COR-L47 (cell line): ENCODE measurements around the gene TRO.

ENCODE experiments used
- DNase-seq: peaks from one replicate; lab custom pipeline; 2025; lab: John Stamatoyannopoulos, UW

TRO gene

GRCh38 chrX:54920610-54921426 is at the start of gene TRO:
TSS of gene TRO (plus strand) at chrX:54920824. CDS start at chrX:54922247, 1,423 bp downstream.
- DNase-seq, result peak; percentile 23

GRCh38 chrX:54885740-54886139 is 34.9 kb upstream of the TRO start:
- no peak for DNase-seq

DNA sequence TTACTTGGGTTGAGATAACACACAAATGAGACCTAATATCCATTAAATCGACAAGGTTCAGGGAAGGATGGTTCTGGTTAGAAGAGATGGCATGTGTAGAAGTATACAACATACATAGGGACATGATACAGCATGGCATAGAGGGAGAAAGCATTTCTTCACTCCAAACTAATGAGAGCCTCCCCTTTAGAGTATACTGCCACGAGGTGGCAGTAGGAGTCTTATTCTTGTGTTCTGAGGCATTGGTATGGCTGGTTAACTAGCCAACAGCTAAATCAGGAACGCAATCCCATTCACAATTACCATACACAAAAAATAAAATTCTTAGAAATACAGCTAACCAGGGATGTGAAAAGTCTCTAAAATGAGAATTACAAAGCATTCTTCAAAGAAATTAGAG is 29.1 kb upstream of the TRO start:
- DNase-seq, result no peak

DNA sequence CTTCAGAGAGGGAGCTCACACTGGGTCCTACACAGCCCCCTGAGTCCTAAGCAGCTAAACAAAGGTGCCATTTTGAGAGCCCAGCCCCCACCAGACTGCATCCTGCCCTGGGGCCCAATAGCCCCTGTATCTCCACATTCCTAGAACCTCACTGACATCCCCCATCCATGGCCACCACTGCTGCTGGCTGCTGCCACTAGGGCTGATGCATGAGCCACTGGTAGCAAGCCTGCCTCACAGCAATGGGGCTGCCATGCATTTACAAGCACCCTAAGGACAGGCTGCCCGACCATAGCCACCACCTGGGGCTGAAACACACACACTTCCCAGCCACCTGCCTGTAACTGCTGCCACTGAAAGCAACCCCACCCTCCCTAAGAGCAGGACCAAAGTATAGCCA is 26.5 kb upstream of the TRO start:
- DNase-seq, result no peak

- no peak for DNase-seq
These were observed 10.7 kb upstream of the TRO start for GRCh38 chrX:54909941-54910340.

DNA sequence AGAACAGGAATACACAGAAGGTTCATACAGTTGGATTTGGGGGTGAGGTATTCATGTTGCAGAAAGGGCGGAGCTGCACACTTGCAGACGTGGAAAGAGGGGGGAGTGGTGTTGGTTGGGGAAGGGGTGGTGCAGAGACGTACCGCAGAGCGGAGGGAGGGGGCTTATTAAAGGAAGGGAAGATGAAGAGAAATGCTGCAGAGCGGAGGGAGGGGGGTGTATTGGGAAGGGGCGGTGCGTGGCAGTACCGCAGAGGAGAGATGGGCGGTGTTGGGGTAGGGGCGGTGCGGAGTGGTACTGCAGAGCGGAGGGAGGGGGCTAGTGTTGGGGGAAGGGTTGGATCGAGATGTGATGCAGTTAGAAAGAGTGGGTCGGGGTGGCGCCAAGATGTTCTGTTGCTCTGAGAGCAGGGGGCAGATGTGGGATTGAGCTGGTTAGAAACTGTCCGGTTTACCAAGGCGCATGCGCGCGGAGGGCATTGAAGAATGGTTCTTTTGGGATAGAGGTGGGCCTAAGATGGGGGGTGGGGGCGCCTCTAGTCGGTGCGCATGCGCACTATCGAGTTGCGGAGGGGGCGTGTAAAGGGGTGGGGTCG is 900 bp downstream of the TRO start:
- DNase-seq, result peak; percentile 63

GRCh38 chrX:54922547-54922946 is 1.9 kb downstream of the TRO start:
- no peak for DNase-seq

GRCh38 chrX:54923376-54923775 is 2.8 kb downstream of the TRO start:
- no peak for DNase-seq

DNA sequence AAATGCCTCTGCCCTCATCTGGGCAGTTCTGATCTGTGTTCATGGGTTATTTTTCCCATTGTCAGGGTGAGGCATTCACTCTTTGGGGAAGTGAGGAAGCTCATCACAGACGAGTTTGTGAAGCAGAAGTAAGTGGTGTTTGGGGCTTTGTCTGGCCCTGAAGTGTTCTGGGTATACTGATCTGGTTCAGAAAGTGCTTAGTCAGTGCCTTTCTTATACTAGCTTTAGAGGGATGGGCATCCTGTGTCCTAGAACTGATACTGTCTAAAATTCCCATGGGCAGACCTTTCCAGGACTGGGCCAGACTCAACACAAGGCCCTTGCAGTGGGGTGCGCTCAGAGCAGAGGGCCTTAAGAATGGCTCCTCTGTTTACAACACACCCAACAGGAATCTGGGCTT is 6.4 kb downstream of the TRO start:
- DNase-seq, result no peak

DNA sequence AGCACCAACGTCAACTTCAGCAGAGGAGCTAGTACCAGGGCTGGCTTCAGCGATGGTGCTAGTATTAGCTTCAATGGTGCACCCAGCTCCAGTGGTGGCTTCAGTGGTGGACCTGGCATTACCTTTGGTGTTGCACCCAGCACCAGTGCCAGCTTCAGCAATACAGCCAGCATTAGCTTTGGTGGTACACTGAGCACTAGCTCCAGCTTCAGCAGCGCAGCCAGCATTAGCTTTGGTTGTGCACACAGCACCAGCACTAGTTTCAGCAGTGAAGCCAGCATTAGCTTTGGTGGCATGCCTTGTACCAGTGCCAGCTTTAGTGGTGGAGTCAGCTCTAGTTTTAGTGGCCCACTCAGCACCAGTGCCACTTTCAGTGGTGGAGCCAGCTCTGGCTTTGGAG is 8.3 kb downstream of the TRO start:
- DNase-seq, result no peak

GRCh38 chrX:54930291-54931049 is 9.8 kb downstream of the TRO start:
- no peak for DNase-seq

- DNase-seq, result no peak
These were observed 10.5 kb downstream of the TRO start for GRCh38 chrX:54931107-54931506.

DNA sequence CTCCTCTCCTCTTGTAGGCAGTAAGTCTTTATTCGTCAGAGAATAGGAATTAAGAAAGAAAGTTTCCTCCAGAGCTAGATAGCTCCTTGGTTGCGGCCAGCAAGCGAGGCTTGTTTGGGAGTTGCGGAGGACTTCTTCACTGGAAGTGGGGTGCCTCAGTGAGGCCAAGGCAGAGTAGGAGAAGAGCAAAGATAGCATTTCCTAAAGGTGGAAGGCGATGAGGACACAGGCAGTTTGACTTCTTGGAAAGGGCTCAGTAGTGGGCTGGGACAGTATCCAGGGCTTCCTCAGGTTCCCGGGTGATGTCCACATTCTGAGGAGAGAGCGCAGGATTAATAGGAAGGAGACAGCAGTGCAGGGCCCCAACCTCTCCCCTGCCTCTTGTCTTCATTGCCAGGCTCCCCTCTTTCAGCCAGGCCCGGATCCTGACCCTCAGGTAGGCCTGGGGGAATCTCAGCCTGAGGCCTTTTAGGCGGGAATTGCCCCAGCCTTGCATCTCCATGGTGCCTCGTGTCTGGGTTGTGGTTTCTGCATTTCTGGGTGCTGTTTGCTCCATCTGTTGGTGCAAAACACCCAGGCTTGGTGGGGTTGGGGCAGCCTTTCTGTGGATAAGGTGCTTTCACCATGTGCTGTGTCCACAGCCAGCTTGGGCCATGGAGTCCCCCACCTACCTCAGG is 12.7 kb downstream of the TRO start:
- DNase-seq, result no peak

DNA sequence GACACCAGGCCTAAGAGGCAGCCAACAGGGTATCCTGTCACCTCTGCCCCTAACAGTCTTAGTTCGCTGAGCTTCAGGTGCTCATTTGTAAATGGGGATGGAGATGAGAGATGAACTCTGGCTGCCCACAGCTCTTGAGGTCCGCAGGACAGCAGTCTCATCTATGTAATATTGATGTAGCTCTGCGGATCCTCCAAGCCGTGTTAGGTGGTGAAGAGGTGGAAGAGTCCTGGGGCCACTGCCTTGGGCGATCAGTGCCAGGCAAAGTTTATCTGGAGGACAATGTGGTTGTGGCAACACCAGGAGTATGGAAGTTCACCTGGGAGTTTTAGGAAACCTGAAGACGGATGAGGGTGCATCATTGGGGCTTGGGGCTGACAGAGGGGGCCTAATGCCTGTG is 13.4 kb downstream of the TRO start:
- no peak for DNase-seq

- no peak for DNase-seq
These were observed 14.3 kb downstream of the TRO start for GRCh38 chrX:54934890-54935289.

- DNase-seq, result no peak
These were observed 14.7 kb downstream of the TRO start for GRCh38 chrX:54935306-54935705.

DNA sequence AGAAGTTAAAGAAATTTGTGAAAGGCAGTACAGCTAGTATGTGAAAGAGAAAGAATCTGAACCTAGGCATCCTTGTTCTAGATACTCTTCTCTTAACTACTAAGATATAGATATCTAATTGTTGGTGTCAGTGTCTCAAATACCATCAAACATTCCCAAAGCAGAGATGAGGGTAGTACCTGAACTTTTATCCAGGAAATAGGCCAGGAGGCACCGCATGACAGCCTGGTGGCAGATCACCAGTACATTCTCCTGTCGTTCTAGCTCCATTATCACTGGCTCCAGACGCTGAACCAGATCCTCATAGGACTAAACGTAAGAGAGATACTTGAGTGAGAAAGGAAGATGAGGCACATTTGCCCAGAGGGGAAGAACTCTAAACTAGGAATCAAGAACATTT is 16.8 kb downstream of the TRO start:
- DNase-seq, result no peak

DNA sequence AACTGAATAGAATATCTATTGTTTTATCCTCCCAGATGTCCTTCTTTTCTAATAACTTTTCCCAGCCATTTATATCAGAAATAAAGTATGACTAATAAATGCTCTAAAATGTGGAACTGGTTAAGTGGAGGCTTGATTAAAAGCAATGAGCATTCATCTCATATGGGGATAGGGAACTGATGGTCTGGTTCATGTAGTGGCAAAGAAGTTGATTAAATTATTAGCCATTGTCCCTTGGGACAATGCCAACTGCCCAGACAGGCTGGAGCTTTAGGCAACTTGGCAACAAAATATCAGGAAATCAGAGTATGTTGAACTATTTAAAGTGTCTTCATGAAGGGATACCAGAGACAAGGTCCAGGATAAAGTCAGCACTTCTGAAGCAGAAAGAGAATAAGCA is 24.2 kb downstream of the TRO start:
- no peak for DNase-seq

DNA sequence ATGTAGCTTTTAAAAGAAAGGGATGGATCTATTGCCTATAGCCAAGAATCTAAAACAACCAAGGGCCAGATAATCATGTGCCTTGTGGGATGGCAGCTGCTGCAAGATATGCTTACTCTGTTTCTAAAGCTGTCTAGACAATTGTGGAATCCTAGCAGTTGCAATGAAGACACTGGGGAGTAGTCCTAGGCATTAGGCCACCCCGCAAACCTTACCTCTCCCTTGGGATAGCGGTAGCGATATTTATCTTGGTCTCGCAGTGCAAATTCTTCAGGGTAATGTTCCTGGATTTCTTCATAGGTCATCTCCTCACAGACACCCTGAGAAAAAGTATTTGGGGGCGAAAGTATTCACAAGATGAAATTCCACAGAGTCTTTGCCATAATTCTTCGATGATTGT is 24.6 kb downstream of the TRO start:
- DNase-seq, result no peak

DNA sequence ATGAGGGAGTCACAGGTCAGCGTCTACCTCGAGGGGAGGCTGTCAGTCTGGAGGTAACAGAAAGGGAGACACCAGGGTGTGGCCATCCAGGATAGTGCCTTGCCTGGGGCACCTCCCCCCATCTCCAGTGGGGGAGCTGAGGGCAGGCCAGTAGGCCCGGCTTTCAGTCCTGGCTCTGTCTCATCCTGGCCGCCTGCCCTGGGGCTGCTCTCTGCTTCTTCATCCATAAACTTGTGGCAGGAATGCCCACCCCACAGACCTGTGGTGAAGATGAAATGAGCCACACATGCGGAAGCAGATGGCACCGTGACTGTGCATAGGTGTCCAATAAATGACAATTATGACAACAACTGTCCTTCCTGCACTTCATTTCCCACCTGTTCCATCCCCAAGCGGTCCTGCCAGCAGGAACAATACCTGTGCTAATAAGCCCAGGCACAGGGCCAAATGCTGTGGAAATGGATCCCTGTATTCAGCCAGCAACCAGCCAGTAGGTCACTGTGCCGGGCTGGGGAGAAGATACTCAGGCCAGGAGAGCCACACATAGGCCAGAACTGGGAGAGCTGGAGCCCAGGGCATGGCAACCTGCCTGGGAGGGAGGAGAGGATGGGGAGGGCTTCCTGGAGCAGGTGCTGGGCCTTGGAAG is 30.2 kb downstream of the TRO start:
- DNase-seq, result peak; percentile 91

- no peak for DNase-seq
These were observed 41.1 kb downstream of the TRO start for GRCh38 chrX:54961750-54962149.
